ENCODE measurements around the gene C16orf54.
"Not testable (repeated sequence)": the region's sequence is repeated elsewhere in the genome, so short reads cannot be mapped to it uniquely, and the experiment has no call there.

C16orf54 gene

DNA sequence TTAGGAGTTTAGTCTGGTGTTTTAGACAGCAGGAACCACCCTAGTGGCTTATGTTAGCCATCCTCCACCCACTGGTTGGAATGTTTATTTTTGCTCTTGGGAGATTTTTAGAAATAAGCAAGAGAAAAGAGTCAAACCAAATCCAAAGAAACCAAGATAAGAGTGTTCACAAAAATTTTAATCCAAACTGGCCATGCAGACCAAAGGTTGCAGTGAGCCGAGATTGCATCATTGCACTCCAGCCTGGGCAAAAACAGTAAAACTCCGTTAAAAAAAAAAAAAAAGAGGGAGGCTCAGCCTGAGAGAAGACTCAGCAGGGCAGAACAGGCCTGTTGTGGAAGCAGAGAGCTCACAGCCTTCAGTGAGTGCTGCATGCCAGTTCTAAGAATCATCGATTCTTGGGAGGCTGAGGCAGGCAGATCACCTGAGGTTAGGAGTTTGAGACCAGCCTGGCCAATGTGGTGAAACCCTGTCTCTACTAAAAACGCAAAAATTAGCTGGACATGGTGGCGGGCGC, 12.2 kb upstream of the C16orf54 start:
- no peaks in the 10 kb centered on the region for H3K36me3 ChIP-seq (ENCODE audit: insufficient read depth, low read length)
- ATAC-seq (ENCODE audit: insufficient read depth, low read depth), result no peak
- no peak overlapping the region for H2AFZ ChIP-seq (ENCODE audit: low read depth, low read length)
- H3K4me3 ChIP-seq (ENCODE audit: low read depth in 1 of 2, low read length in 2 of 2), result no peak overlapping the region
- no peaks in the 10 kb centered on the region for H3K9me3 ChIP-seq (ENCODE audit: insufficient read depth, low read length, severe bottlenecking)
- no peaks in the 10 kb centered on the region for H3K79me2 ChIP-seq (ENCODE audit: insufficient read depth, low read length)
- TF ChIP-seq, protein P1, sequence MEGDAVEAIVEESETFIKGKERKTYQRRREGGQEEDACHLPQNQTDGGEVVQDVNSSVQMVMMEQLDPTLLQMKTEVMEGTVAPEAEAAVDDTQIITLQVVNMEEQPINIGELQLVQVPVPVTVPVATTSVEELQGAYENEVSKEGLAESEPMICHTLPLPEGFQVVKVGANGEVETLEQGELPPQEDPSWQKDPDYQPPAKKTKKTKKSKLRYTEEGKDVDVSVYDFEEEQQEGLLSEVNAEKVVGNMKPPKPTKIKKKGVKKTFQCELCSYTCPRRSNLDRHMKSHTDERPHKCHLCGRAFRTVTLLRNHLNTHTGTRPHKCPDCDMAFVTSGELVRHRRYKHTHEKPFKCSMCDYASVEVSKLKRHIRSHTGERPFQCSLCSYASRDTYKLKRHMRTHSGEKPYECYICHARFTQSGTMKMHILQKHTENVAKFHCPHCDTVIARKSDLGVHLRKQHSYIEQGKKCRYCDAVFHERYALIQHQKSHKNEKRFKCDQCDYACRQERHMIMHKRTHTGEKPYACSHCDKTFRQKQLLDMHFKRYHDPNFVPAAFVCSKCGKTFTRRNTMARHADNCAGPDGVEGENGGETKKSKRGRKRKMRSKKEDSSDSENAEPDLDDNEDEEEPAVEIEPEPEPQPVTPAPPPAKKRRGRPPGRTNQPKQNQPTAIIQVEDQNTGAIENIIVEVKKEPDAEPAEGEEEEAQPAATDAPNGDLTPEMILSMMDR (IDR thresholded peaks at IDR 0.05; ENCODE audit: borderline replicate concordance, extremely low read depth, low read length, poor library complexity, severe bottlenecking), result no peak
- TF ChIP-seq EZH2 (IDR thresholded peaks at IDR 0.05; ENCODE audit: borderline replicate concordance, low read depth, low read length, severe bottlenecking), result no peak
- H3K4me1 ChIP-seq (ENCODE audit: insufficient read depth, low read length), result no peaks in the 10 kb centered on the region
- no peak overlapping the region for H3K9ac ChIP-seq (ENCODE audit: low read depth, low read length)
- no peaks in the 10 kb centered on the region for H3K27me3 ChIP-seq (ENCODE audit: insufficient read depth, low read length, poor library complexity)
- H3K4me2 ChIP-seq (ENCODE audit: insufficient read depth, low read length), result no peak overlapping the region
- H3K27ac ChIP-seq (ENCODE audit: low read length), result no peak overlapping the region
- H4K20me1 ChIP-seq (ENCODE audit: insufficient read depth, low read length), result no peaks in the 10 kb centered on the region
- DNase-seq, result no peak

DNA sequence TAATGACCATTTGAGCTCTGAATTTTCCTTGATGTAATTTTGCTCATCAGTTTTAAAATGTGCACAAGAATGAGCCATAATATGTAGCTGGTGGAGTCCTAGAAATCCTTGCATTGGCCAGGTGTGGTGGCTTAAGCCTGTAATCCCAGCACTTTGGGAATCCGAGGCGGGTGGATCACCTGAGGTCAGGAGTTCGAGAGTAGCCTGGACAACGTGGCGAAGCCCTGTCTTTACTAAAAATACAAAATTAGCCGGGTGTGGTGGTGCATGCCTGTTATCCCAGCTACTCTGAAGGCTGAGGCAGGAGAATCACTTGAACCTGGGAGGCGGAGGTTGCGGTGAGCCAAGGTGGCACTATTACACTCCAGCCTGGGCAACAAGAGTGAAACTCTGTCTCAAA, 11.3 kb upstream of the C16orf54 start:
- H2AFZ ChIP-seq (ENCODE audit: low read depth, low read length); H4K20me1 ChIP-seq (ENCODE audit: insufficient read depth, low read length); H3K4me1 ChIP-seq (ENCODE audit: insufficient read depth, low read length); H3K9me3 ChIP-seq (ENCODE audit: insufficient read depth, low read length, severe bottlenecking); DNase-seq; H3K9ac ChIP-seq (ENCODE audit: low read depth, low read length); H3K4me3 ChIP-seq (ENCODE audit: low read depth in 1 of 2, low read length in 2 of 2); H3K4me2 ChIP-seq (ENCODE audit: insufficient read depth, low read length); H3K27ac ChIP-seq (ENCODE audit: low read length); H3K79me2 ChIP-seq (ENCODE audit: insufficient read depth, low read length); ATAC-seq (ENCODE audit: insufficient read depth, low read depth); H3K27me3 ChIP-seq (ENCODE audit: insufficient read depth, low read length, poor library complexity); H3K36me3 ChIP-seq (ENCODE audit: insufficient read depth, low read length): not testable (repeated sequence)

DNA sequence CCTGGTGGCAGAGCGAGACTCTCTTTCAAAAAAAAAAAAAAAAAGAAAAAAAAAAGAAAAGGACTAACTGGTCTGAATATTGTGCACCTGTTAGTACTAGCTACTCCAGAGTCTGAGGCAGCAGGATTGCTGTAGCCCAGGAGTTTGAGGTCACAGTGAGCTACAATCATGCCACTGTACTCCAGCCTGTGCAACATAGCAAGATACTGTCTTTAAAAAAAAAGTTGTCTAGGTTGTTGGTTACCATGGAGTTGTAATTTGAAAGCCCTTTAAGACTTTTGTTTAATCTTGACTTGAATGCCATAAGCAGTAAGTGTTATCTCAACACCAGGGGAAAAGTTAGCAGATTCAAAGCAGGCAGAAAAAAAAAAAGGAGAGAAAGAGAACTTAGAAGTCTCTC, 10.9 kb upstream of the C16orf54 start:
- H3K79me2 ChIP-seq (ENCODE audit: insufficient read depth, low read length), result no peaks in the 10 kb centered on the region
- no peak overlapping the region for H2AFZ ChIP-seq (ENCODE audit: low read depth, low read length)
- H4K20me1 ChIP-seq (ENCODE audit: insufficient read depth, low read length), result no peaks in the 10 kb centered on the region
- no peak for TF ChIP-seq EZH2 (IDR thresholded peaks at IDR 0.05; ENCODE audit: borderline replicate concordance, low read depth, low read length, severe bottlenecking)
- TF ChIP-seq, protein P1 (IDR thresholded peaks at IDR 0.05; ENCODE audit: borderline replicate concordance, extremely low read depth, low read length, poor library complexity, severe bottlenecking), result no peak
- 0 out of 3 replicates have a peak, but pooled peaks have one; percentile 33 for ATAC-seq (ENCODE audit: insufficient read depth, low read depth)
- no peak overlapping the region for H3K9ac ChIP-seq (ENCODE audit: low read depth, low read length)
- no peaks in the 10 kb centered on the region for H3K36me3 ChIP-seq (ENCODE audit: insufficient read depth, low read length)
- H3K27ac ChIP-seq (ENCODE audit: low read length), result no peak overlapping the region
- H3K4me2 ChIP-seq (ENCODE audit: insufficient read depth, low read length), result no peak overlapping the region
- no peaks in the 10 kb centered on the region for H3K9me3 ChIP-seq (ENCODE audit: insufficient read depth, low read length, severe bottlenecking)
- no peak for DNase-seq
- H3K4me3 ChIP-seq (ENCODE audit: low read depth in 1 of 2, low read length in 2 of 2), result no peak overlapping the region
- H3K4me1 ChIP-seq (ENCODE audit: insufficient read depth, low read length), result no peaks in the 10 kb centered on the region
- no peaks in the 10 kb centered on the region for H3K27me3 ChIP-seq (ENCODE audit: insufficient read depth, low read length, poor library complexity)

DNA sequence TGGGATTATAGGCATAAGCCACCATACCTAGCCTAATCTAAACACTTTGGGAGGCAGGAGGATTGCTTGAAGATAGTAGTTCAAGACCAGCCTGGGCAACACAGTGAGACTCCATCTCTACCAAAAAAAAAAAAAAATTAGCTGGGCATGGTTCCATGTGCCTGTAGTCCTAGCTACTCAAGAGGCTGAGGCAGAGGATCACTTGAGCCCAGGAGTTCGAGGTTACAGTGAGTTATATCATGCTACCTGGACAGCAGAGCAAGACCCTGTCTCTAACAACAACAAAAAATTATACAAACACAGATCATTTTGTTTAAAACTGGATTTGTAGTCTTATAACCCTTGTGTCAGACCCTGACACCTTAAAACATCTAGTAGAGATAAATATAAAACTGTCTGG, 7.7 kb upstream of the C16orf54 start:
- Histone ChIP-seq H2AFZ (ENCODE audit: low read depth, low read length) (no peak overlapping the region), H3K36me3 (ENCODE audit: insufficient read depth, low read length) (no peaks in the 10 kb centered on the region), H3K4me3 (ENCODE audit: low read depth in 1 of 2, low read length in 2 of 2) (no peak overlapping the region), H3K9ac (ENCODE audit: low read depth, low read length) (no peak overlapping the region), H4K20me1 (ENCODE audit: insufficient read depth, low read length) (no peaks in the 10 kb centered on the region), H3K79me2 (ENCODE audit: insufficient read depth, low read length) (no peaks in the 10 kb centered on the region), H3K9me3 (ENCODE audit: insufficient read depth, low read length, severe bottlenecking) (no peaks in the 10 kb centered on the region), H3K4me1 (ENCODE audit: insufficient read depth, low read length) (no peaks in the 10 kb centered on the region), H3K27ac (ENCODE audit: low read length) (no peak overlapping the region), H3K4me2 (ENCODE audit: insufficient read depth, low read length) (no peak overlapping the region), H3K27me3 (ENCODE audit: insufficient read depth, low read length, poor library complexity) (no peaks in the 10 kb centered on the region)
- ATAC-seq (ENCODE audit: insufficient read depth, low read depth) (no peak), DNase-seq (no peak)
- no peak for TF ChIP-seq EZH2 (IDR thresholded peaks at IDR 0.05; ENCODE audit: borderline replicate concordance, low read depth, low read length, severe bottlenecking)
- TF ChIP-seq, protein P1 (IDR thresholded peaks at IDR 0.05; ENCODE audit: borderline replicate concordance, extremely low read depth, low read length, poor library complexity, severe bottlenecking), result no peak

GRCh38 chr16:29748760-29749149, 3.0 kb upstream of the C16orf54 start:
- DNase-seq, result peak; percentile 49
- not testable (repeated sequence) for H3K9ac ChIP-seq (ENCODE audit: low read depth, low read length); H3K9me3 ChIP-seq (ENCODE audit: insufficient read depth, low read length, severe bottlenecking); H3K27me3 ChIP-seq (ENCODE audit: insufficient read depth, low read length, poor library complexity); H3K27ac ChIP-seq (ENCODE audit: low read length); H3K4me2 ChIP-seq (ENCODE audit: insufficient read depth, low read length); H4K20me1 ChIP-seq (ENCODE audit: insufficient read depth, low read length); H2AFZ ChIP-seq (ENCODE audit: low read depth, low read length); H3K36me3 ChIP-seq (ENCODE audit: insufficient read depth, low read length); H3K4me3 ChIP-seq (ENCODE audit: low read depth in 1 of 2, low read length in 2 of 2); ATAC-seq (ENCODE audit: insufficient read depth, low read depth)
- Histone ChIP-seq H3K4me1 (ENCODE audit: insufficient read depth, low read length) (peaks cover 27% of the 10 kb centered on the region), H3K79me2 (ENCODE audit: insufficient read depth, low read length) (peaks cover 14% of the 10 kb centered on the region)

Measured in DND-41 (cell line).